Measurements from ENCODE around the gene ARID3B. TPM values are rescaled to one million over a fixed set of nuclear protein-coding genes. Genes with fewer than 3 reads are reported as not detected.

Gene ARID3B
- total and polyA plus RNA-seq, 12 donors = 1.0 to 7.1 (median 3.5) TPM

GRCh38 chr15:74618841-74619596, 78.0 kb downstream of the ARID3B start:
- Histone ChIP-seq H3K4me1 (replicated peaks in 1 of 2) (peaks cover 18 to 44% of the 10 kb centered on the region in 2 donors), H3K9me3 (replicated peaks in 1 of 3) (no peaks in the 10 kb centered on the region), H3K4me3 (no peak overlapping the region), H3K36me3 (replicated peaks in 1 of 2) (peaks cover 0 to 52% of the 10 kb centered on the region in 2 donors), H3K27ac (no peak overlapping the region), H3K27me3 (no peaks in the 10 kb centered on the region)
- no peak for DNase-seq
- 79 to 85% (median 81%) methylated on average over 15 of the region's 15 CpGs for WGBS, 4 donors
- TF ChIP-seq POLR2A (IDR thresholded peaks at IDR 0.05) = no peak
- no peak for TF ChIP-seq CTCF (IDR thresholded peaks at IDR 0.05)
- intact Hi-C loops (cut with DNase I) = loop anchor here in 1 of 2 donors (10.0 kb wide), 1 partner anchor 74 kb away; the partner anchor contains the start of gene ARID3B

- intact Hi-C loops (cut with DNase I) = loop anchor here (10.0 kb wide), 2 partner anchors 75 to 245 kb away; partner anchors contain the start of gene ARID3B (in 1 of the 2)
- 87 to 93% (median 89%) methylated on average over 24 to 27 of the region's 27 CpGs for WGBS, 4 donors
- Histone ChIP-seq H3K9me3 (replicated peaks in 1 of 3) (no peaks in the 10 kb centered on the region), H3K27me3 (no peaks in the 10 kb centered on the region), H3K4me1 (replicated peaks in 1 of 2) (peaks cover 18 to 37% of the 10 kb centered on the region in 2 donors), H3K36me3 (replicated peaks in 1 of 2) (peaks cover 0 to 63% of the 10 kb centered on the region in 2 donors), H3K27ac (peak overlapping the region in 1 of 5 donors; percentile 30), H3K4me3 (no peak overlapping the region)
- no peak for TF ChIP-seq CTCF (IDR thresholded peaks at IDR 0.05)
- no peak for DNase-seq
Measured at GRCh38 chr15:74619916-74620635, 79.1 kb downstream of the ARID3B start.

- H3K9me3 ChIP-seq (replicated peaks in 1 of 3) = no peaks in the 10 kb centered on the region
- peak; percentile 85 to 95 (median 93) for DNase-seq
- H3K36me3 ChIP-seq (replicated peaks in 1 of 2) = peaks cover 0 to 71% of the 10 kb centered on the region in 2 donors
- TF ChIP-seq CTCF (IDR thresholded peaks at IDR 0.05) = peak; percentile 73 to 97 (median 90)
- TF ChIP-seq POLR2A (IDR thresholded peaks at IDR 0.05) = no peak
- 48 to 74% (median 57%) methylated on average over 10 to 23 of the region's 23 CpGs for WGBS, 4 donors
- H3K27me3 ChIP-seq = no peaks in the 10 kb centered on the region
- H3K4me3 ChIP-seq = no peak overlapping the region
- peaks cover 18 to 37% of the 10 kb centered on the region in 2 donors for H3K4me1 ChIP-seq (replicated peaks in 1 of 2)
- intact Hi-C loops (cut with DNase I) = loop anchor here in 1 of 2 donors (10.0 kb wide), 1 partner anchor 246 kb away; no protein-coding TSS in a partner anchor
- H3K27ac ChIP-seq = peak overlapping the region in 1 of 5 donors; percentile 65
Measured at GRCh38 chr15:74620636-74621545, 79.9 kb downstream of the ARID3B start.

Data from adrenal gland (tissue), 12 donors.